Activated CD8-positive, alpha-beta memory T cell treated with anti-CD3 and anti-CD28 coated beads, Interleukin-2, amount 50 U/mL, for 24 hours (primary cell): ENCODE data around the gene NABP2.
"Not testable (repeated sequence)": the region's sequence is repeated elsewhere in the genome, so short reads cannot be mapped to it uniquely, and the experiment has no call there.

Experiments used
- DNase-seq: peaks from one replicate; pipeline ENCODE4 v3.0.0-alpha.2; 2020; ENCODE audit errors: extremely low read depth

NABP2 gene

DNA sequence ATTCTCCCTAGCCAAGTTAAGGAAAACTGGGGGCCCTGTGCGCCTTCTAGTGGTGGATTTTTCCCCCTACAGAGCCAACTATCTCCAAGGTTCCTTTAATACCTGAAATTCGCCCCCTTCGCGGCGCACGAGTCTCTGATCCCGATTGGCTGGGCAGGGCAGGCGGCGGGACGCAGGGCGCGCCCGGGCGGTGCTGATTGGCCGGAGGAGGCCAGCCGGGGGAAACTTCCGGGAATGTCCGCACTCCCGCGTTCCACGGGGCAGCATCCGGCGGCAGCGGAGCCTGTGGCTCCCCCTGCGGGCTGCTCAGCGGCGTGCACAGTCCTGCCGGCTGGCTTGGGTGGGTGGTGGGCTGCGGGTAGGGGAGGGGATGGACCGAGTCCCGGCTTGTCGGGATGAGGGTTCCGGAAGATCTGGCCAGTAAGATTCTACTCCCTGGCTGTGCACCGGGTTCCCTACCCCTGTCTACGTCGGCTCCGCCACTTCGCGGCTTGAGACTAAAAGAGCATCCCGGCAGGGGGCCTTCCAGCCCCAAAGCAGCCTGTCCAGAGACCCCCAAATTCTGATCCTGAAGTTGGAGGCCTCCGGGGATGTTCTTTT lies at the start of gene NABP2:
Gene NABP2 (plus strand): TSS at position 241 of the 600 bp plus-strand sequence. CDS start 515 bp downstream, outside the sequence.
- DNase-seq = peak; percentile 85

DNA sequence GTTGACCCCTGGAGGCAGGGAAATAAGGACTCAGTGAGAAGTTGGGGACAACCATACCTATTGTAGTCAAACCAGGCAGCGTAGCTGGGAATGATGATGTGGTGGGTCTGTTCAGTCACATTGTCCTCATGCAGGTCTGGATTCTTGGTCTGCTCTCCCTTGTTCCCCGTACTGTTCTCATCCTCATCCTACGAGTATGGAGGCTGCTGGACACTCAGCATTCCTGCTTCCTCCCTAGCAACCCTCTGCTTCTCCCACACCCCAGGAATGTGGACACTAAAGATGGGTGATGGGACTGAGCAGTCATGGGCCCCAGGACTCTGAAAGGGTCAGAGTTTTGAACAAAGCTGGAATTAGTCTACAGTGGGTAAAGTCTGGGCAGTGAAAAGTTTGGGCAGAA lies 45.8 kb upstream of the NABP2 start:
- no peak for DNase-seq

DNA sequence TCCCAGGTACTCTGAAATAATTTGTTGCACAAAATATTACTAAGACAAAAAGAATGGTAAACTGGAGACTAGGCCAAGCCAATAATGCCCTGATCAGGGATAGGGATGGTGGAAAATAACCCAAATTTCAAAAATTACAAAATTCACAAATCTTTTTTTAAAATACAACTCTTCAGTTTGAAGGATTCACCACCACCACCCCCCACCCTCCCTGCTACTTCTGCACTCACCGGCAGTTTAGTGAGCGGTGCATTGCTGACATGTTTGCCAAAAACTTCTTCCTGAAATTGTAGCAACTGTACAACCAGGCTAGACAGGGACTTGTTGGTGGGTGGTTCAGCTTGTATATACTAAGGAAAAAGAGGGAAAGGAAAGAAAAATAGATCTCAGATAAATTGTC lies 37.2 kb upstream of the NABP2 start:
- no peak for DNase-seq

DNA sequence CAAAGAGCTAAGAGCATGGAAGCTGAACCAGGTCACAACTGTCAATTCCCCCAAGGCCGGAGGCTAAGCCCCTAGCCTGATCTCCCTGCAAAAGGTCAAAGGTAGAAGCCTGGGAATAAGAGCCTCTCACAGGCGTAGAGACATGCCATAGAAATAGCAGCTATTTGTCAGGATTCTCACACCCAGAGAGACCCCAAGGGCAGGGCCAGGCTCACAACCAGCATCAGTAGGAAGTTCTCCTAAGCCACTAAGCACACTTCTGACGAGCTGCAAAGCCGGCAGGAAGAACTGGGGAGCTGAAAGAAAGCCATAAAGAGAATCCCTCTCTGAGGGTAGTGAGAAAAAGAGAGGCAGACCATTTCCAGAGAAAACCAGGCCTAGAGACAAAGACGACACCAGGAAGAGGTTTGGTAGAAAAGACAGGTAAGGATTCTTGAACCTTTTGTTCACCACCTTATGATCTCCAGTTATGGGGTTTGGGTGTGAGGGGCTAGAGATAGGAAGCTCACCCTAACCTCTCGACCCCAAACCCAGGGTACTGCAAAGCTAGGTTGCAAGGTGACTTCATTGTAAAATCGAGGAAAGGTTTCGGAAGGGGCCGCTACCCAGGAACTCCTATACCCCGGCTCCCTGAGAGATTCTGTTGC lies 35.9 kb upstream of the NABP2 start:
- DNase-seq = no peak

DNA sequence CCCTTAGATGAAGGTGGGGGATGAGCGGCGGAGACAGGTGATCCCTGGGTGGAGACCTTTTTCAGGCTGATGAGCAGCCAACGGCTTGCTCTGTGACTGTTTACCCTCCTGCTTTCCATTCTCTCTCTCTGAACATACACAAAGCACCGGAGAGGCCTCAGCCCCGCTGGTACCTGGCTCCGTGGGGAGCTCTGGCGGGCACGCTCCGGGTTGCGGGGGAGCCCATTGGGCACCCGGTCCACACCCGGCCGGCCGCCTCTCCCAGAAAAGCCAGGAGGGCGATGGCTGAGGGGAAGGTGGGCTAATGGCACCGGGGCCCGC lies 35.4 kb upstream of the NABP2 start:
- DNase-seq = no peak

DNA sequence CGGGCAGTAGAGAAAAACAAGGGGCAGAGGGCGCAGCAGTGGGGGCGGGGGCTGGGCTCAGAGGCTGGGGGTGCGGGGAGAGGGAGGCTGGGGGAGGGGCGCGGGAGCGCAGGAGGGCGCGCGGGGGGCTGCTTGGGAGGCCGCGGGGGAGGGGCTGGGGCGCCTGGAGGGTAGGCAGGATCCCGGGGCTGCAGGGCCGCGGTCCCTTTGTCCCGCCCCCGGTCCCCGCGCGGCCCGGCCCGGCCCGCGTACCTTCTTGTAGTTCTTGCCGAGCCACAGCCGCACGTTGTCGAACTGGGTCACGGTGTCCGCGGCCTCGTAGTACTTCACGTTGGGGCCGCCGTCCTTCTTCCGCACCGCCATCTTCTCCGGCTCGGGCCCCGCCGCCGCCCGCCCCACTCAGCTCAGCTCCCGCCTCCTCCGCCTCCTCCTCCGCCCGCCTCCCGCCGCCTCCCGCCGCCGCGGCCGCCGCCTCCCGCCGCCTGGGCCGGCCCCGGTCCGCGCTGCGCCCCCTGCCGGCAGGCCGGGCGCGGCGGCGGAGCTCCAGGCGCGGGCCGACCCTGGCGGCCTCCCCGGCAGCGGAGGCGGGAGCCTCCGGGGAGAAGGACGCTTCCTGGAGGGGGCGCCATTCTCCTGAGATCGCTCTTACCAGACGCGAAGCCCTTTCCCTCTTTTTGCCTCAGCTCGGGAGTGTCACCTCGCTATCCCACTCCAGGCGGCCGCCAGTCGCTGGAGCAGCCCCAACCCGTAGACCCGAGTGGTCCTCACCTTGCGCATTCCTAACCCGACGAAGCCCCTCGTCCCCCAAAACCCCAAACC lies 34.8 kb upstream of the NABP2 start, which contains the start of gene SMARCC2:
Gene SMARCC2 (minus strand): TSS at position 385 of the 819 bp plus-strand sequence. CDS start 22 bp downstream, at position 363.
- peak; percentile 60 for DNase-seq

DNA sequence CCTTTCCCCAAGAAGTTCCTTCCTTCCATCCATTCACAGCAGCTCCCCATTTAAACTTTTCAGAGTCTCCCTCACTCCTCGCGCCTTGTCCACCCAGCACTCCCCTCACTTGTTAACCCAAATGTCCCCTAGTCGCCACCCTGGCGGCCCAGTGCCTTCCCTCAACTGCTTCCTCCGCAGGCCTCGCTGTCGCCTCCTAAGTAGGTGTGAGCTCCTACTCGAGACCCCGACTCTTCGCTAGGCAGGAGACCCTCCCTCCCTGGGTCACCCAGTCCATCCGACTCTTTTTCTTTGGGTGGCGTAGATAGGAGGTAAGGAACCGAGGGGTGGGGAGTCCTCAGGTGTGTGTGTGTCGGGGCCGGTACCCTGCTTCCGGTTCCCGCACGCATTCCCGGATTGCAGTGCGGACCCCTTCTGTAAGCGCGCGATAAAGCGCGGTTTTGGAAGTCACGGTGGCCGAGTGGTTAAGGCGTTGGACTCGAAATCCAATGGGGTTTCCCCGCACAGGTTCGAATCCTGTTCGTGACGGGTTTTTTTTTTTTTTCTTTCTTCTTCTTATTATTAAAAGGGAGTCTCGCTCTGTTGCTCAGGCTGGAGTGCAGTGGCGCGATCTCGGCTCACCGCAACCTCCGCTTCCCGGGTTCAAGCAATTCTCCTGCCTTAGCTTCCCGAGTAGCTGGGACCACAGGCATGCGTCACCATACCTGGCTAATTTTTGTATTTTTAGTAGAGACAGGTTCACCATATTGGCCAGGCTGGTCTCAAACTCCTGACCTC lies 34.0 kb upstream of the NABP2 start:
- peak; percentile 66 for DNase-seq

DNA sequence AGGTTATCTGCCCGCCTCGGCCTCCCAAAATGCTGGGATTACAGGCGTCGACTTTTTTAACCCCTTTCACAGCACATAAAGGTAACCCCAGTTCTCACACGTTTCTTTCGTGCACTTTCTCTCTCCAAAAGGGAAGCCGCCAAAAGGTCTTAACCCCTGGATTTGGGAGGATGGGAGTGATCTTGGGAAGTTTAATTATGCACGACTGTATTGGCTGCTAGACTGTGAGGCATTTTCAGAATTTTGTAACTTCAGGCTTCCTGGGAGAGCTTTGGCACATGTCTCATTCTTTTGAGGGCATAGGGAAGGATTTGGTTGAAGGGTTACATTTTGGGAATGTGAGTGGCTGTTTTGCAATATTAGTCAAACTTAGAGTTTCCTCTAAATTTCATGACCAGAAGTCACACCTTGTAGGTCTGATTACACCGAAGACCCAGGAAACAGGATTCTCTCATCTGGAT lies 33.4 kb upstream of the NABP2 start:
- no peak for DNase-seq

DNA sequence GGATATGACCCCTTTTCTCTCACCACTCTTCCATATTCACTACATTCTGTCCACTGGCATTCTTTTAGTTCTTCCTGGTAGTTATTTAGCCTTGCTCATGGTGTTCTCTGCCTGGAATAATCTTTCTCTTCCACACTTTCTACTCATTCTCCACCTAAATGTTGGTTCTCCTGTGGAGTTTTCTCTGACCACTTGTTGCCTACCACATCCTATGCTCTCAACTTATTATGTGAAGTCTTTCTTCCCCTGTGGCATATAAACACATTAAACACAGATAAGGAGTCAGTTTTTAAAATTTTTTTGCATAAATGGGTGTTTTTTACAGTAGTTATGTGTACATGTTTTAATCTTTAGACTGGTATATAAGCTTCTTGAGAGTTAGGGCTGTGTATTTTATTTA lies 31.6 kb upstream of the NABP2 start:
- DNase-seq = no peak

DNA sequence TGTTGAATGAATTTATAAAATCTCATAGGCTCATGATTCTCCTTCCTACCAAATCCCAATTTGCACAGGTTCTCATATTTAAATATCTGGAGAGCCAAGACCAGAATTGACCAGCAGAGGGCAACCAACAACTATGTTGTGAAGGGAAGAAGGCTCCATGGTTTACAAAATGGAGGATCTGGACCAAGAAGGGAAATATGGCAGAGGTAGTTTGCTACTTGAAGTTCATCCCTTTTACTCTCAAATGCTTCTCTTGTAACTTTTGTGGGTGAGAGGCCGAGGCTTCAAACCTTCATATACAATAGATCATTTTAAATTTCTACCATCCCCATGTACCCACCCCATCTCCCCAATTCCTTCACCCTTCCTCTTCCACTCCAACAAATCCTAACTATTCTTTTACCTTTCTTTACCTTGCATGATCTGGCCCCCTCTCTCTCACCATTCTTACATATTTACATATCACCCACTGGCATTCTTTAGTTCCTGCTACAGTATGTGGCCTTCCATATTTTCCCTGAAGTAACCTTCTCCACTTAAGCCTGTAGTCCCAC lies 31.0 kb upstream of the NABP2 start:
- DNase-seq = peak; percentile 57

DNA sequence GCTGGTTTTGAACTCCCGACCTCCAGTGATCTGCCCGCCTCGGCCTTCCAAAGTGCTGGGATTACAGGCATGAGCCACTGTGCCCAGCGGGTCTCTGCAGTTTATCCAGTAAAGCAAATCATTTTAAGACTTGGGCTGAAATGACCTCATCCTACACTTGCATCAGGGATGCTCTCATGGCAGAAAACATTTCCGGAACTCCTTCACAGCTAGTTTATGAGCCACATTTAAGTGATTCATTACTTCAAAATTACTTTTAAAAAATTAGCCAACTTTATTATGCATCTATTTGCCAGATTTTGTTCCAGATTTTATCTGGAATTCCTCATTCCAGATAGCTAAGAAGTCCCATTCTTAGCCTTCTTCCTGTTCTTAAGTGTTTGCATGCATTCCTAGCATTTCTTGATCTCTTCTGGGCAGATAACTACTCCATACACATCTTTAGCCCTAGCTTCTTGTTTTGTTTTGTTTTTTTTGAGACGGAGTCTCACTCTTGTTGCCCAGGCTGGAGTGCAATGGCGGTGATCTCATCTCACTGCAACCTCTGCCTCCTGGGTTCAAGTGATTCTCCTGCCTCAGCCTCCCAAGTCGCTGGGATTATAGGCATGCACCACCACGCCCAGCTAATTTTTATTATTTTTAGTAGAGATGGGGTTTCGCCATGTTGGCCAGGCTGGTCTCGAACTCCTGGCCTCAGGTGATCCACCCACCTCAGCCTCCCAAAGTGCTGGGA lies 27.2 kb upstream of the NABP2 start:
- not testable (repeated sequence) for DNase-seq

DNA sequence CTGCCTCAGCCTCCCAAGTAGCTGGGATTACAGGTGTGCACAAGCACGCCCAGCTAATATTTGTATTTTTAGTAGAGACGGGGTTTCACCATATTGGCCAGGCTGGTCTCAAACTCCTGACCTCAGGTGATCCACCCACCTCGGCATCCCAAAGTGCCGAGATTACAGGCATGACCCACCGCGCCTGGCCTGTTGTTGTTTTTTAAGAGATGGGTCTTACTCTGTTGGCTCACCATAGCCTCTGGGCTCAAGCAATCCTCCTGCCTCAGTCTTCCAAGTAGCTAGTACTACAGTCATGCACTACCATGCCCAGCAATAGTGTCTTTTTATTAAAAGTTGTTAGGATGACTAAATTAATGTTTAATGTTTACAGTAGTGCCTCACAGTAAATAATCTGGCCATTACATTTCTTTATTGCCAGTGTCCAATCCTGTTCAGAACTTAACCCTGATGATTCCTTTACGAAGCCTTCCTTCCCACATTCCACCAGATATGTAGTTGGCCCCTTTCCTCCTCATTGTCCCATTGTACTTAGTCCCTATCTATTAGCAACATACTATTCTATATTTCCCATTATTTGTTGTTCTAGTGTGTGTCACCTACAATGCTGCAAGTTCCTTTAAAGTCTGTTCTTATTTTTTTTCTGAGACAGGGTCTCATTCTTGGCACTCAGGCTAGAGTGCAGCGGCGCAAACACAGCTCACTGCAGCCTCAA lies 26.1 kb upstream of the NABP2 start:
- no peak for DNase-seq

DNA sequence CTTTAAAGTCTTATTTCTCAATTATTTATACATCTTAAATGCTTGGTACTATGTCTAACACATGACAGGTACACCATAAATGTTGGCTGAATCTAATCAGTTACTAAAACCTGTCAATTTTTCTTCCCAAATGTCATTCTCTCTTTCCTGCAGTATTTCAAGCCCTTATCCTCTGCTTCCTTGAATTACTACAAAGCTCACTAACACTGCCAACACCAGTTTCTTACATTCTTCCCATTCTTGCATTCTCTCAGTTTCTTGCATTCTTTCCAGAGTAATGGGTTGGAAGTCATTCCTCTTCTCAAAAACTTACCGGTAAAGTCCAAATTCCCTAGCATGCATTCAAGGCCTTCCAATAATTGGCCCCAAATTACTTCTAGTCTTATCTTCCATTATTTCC lies 25.3 kb upstream of the NABP2 start:
- no peak for DNase-seq

DNA sequence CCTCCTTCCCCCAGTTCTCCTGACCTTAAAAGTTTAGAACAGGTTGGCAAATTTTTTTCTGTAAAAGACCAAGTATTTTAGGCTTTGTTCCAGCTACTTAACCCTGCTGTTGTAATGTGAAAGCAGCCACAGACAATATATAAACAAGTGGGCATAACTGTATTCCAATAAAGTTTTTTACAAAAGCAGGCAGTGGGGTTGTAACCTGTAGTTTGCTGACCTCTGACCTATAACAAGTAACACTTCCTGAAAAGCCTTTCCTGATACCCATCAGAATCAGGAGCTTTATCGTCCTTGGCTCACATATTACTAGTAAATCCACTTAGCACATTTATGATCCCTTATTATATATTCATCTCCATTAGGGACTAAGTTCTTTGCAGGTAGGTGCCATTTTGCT lies 21.8 kb upstream of the NABP2 start:
- DNase-seq = no peak

DNA sequence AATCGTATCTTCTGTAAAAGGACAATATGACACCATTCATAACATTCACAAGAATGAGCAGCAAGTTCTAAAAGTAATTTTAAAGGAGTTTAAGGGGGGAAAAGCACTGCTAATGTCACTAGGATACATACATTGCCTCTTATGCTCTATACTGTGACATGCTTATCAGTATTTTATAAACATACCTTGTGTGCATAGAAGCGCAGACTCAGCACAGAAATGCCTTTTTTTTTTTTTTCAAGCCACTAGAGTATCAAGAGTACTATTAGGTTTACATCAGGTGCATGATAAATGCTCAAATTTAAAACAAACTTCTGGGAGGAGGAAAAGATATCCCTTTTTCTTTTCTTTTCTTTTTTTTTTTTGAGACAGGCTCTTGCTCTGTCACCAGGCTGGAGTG lies 21.3 kb upstream of the NABP2 start:
- DNase-seq = no peak

DNA sequence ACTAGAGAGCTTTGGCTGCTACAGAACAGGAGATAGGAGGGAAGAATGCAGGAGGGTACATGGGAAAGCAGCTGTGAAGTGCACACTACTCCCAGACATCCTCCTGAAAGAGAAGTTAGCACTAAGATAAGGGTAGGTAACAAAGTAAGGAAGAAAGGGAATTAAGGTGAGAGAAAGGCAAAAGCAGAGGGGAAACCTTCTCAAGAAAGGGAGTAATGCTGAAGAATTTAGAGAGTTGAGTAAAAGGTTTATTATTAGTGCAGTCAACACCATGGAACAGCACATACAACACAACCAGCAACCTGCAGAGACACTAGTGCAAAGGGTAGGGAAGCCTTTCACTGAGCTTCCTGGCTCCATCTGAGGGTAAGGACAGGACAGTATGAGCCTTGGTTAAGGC lies 19.9 kb upstream of the NABP2 start:
- no peak for DNase-seq

DNA sequence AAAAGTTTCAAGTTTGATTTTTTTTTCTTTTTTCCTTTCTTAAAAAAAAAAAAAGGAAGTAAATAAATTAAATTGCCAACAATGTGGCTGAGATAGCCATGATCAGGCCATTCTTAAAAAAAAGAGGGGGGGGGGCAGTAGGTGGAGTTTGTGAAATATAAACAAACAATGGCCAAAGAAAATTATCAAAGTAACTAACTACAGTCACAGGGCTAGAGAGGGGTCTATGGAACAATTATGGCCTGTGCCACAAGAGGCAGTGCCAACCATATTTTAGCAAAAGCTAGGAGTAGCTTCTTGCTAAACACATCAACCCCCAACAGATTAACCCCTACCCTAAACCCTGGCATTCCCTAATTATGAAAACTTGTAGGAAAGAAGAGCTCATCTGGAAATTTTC lies 18.7 kb upstream of the NABP2 start:
- DNase-seq = no peak

DNA sequence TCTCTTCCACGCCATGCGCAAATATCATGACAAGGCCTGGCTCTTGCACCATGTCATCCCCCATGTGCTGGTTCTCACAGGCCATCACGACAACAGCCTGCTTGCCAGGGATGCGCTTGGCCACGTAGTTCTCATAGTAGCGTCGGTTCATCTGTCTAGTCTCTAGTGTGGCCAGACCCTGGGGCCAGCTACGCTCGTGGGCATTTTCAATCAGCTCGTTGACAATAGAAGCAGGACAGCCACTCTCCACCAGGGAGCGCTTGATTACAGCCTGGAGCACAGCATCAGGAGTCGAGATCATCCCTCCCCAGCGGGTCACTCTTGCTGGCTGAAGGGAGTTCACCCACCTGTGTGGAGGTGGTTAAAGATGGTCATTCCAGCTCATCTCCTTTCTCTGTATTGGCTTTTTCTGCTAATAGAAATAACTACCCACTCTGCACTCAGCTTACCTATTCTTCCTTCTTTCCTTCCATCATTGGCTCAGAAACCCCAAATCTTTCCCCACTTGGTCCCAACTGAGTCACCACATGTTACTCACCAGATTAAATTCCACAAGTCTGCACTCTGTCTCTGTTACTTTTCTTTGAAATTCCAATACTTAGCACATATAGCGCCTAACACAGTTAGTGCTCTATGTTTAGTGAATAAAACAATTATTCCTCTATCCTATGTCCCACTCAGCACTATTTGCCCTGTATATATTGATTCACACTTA lies 17.5 kb upstream of the NABP2 start:
- no peak for DNase-seq

DNA sequence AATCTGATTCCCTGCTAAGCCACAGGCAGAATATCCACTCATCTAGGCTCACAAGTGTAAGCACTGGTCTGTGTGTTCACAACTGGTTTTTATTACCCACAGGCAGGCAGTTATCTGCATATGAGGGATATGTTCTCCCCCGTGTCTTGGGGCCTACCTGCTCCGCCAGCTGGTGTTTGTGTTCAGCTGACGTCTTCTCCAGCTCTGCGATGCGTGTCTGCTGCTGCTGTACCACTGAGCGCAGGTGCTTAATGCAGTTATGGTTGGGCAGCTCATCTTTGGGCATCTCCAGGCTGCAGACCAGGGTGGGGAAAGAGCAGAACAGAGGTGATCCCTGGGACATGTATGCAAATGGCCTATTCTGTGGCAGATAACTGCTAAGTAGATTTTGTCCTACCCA lies 16.1 kb upstream of the NABP2 start:
- no peak for DNase-seq

DNA sequence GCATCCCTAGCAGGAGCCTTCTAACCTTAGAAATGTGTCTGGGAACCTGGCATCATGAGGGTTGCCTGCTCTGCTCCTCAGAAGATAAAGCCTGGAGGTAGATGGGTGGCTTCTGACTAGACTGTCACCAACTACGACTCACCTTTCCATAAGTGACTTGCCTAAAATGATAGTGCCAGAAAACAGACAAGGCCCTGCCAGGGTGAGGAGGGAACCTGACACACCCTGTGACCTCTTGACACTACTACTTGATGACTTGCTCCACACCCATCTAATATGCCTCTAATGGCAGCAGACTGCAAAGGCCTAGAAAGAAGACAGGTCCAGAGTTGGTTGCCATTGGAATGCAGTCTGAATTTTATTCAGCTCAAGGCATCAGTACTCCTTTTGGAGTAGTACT lies 11.8 kb upstream of the NABP2 start:
- no peak for DNase-seq
